ENCODE measurements around the gene SPC25. TPM values are rescaled to one million over a fixed set of nuclear protein-coding genes. Genes with fewer than 3 reads are reported as not detected.

SPC25 gene
- total RNA-seq, 1 donor from 2014 or later, result 9.1 TPM

DNA sequence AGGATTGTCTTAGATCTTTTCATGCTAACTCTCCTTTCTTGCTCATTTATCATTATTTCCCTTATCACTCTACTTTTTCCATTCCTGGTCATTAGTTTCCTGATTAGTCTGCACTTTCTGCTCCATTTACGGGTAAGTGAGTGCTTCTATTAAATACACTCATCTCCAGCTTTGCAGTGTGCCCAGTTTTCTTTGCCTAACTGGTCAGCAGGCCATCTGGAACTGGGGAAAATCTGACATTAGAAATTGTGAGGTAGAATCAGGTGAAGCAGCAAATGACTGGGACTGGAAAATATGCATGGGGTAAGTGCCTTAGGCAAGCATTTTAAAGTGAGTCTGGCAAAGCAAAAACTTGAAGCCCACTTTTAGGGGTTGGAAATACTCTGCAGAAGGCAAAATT lies 40.0 kb upstream of the SPC25 start:
- Mint-ChIP-seq H3K27ac (no peak overlapping the region), H3K9me3 (peaks cover 4% of the 10 kb centered on the region), H3K27me3 (ENCODE audit: low read depth) (no peaks in the 10 kb centered on the region), H3K4me1 (peaks cover 40% of the 10 kb centered on the region), H3K4me3 (no peak overlapping the region), H3K36me3 (no peaks in the 10 kb centered on the region)
- DNase-seq (ENCODE audit: low spot score in 2 of 2, unreplicated experiment in 2 of 2), result no peak
- TF ChIP-seq, protein P1, sequence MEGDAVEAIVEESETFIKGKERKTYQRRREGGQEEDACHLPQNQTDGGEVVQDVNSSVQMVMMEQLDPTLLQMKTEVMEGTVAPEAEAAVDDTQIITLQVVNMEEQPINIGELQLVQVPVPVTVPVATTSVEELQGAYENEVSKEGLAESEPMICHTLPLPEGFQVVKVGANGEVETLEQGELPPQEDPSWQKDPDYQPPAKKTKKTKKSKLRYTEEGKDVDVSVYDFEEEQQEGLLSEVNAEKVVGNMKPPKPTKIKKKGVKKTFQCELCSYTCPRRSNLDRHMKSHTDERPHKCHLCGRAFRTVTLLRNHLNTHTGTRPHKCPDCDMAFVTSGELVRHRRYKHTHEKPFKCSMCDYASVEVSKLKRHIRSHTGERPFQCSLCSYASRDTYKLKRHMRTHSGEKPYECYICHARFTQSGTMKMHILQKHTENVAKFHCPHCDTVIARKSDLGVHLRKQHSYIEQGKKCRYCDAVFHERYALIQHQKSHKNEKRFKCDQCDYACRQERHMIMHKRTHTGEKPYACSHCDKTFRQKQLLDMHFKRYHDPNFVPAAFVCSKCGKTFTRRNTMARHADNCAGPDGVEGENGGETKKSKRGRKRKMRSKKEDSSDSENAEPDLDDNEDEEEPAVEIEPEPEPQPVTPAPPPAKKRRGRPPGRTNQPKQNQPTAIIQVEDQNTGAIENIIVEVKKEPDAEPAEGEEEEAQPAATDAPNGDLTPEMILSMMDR (IDR thresholded peaks at IDR 0.05; ENCODE audit: unreplicated experiment), result no peak

DNA sequence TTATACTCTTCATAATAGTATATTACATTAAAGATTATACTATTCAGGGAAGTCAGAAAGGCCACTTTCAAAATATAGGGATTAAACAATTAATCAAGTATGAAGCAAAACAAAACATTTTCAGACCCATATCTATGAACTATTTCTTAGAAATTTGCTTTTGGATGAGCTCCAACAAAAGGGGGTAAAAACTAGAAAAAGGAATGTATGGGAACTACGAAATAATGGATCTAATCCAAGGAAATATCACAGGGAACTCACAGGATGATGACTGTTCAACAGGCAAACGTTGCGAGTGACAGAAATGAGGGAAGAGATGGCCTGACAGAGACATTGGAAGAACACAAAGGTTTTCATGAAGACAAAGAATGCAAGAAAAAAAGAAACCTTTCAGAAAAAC lies 38.8 kb upstream of the SPC25 start:
- TF ChIP-seq, protein P1 (IDR thresholded peaks at IDR 0.05; ENCODE audit: unreplicated experiment), result no peak
- no peak for DNase-seq (ENCODE audit: low spot score in 2 of 2, unreplicated experiment in 2 of 2)
- no peaks in the 10 kb centered on the region for H3K27me3 Mint-ChIP-seq (ENCODE audit: low read depth)
- peaks cover 4% of the 10 kb centered on the region for H3K9me3 Mint-ChIP-seq
- H3K4me3 Mint-ChIP-seq, result no peak overlapping the region
- no peaks in the 10 kb centered on the region for H3K36me3 Mint-ChIP-seq
- peaks cover 40% of the 10 kb centered on the region for H3K4me1 Mint-ChIP-seq
- H3K27ac Mint-ChIP-seq, result peak overlapping the region; percentile 18

DNA sequence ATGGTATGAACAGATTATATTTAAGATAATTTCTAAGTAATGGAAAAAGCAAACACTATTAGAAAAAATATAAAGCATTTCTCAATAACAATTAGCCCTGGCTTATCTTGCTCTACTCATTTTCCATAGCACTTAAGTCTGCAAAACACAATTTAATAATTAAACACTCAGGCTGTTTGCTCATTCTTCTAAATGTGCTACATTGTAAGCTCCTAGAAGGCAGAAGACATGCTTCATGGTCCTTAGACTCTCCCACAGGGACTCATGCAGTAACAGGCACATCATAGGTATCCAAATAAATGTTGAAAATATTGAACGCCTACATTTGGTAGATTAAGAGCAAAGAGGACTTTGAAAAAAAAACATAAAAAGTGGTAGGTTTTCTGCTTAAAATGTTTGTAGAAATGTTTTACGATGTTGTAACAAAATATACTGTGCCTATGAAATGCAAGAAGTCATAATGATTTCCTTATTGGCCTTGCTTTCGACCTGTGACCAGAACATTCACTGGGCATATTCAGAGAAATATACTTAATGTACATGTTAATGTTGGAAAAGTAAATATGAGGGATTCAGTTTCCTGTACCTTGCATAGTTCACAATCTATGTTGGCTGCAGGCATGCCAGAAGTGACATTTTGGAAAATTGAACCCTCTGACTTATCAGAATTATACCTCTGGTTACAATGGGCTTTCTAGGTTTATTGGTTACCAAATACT lies 38.0 kb upstream of the SPC25 start:
- TF ChIP-seq, protein P1 (IDR thresholded peaks at IDR 0.05; ENCODE audit: unreplicated experiment), result no peak
- no peak for DNase-seq (ENCODE audit: low spot score in 2 of 2, unreplicated experiment in 2 of 2)
- no peak overlapping the region for H3K27ac Mint-ChIP-seq
- peaks cover 4% of the 10 kb centered on the region for H3K9me3 Mint-ChIP-seq
- H3K27me3 Mint-ChIP-seq (ENCODE audit: low read depth), result no peaks in the 10 kb centered on the region
- no peaks in the 10 kb centered on the region for H3K36me3 Mint-ChIP-seq
- peaks cover 40% of the 10 kb centered on the region for H3K4me1 Mint-ChIP-seq
- H3K4me3 Mint-ChIP-seq, result no peak overlapping the region

DNA sequence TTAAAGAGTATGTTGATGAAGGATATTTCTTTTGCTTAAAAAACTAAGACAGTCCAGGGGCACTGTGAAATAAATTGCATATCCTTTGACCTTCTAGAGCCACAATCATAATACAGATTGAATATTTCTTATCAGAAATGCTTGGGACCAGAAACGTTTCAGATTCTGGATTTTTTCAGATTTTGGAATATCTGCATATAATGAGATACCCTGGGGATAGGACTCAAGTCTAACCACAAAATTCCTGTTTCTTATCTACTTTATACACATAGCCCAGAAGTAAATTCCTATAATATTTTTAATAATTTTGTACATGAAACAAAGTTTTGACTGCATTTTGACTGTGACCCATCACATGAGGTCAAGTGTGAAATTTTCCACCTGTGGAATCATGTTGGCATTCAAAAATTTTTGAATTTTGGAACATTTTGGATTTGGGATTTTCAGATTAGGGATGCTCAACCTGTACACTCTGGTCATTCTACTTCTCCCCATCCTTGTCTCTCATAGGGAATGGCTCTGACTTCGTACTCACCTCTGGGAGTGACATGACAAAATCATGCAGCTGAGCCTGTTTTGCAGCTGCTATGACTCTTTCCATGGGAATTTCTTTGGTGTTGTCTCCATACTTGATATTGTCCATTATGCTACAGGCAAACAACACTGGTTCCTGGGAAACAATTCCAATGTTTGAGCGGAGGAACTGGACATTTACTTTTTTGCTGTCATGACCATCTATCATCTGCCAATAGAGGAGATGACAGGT lies 36.6 kb upstream of the SPC25 start:
- no peak for DNase-seq (ENCODE audit: low spot score in 2 of 2, unreplicated experiment in 2 of 2)

DNA sequence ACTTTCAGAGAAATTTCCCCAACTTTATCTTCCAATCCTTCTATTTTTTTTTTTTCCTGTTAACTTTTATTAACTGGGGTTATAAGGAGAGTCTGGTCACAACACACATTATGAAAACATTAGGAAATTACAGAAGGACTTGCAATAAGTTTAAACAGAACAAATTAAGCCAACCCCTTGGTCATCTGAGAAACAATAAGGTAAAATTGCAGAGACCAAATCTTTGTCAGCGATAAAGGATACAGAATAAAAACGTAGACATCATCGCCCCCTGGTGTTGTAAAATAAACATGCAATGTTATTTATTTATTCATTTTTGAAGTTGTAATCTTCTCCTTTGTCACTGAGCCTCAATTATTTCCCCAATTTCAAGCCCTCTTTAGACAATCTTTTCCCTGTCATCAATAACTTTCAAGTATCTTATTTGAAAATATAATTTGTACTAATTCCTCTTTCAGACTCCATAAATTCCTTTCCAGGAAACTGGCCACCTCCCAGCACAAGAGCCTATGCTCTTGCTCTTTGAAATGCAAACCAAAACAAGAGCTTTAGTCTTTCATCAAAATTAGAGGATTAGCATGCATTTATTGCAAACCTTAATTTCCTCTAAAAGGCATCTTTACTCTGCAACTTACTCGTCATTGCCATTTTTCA lies 30.4 kb upstream of the SPC25 start:
- TF ChIP-seq, protein P1 (IDR thresholded peaks at IDR 0.05; ENCODE audit: unreplicated experiment), result peak; percentile 86
- peaks cover 6% of the 10 kb centered on the region for H3K9me3 Mint-ChIP-seq
- H3K36me3 Mint-ChIP-seq, result no peaks in the 10 kb centered on the region
- H3K27ac Mint-ChIP-seq, result peak overlapping the region; percentile 50
- DNase-seq (ENCODE audit: low spot score in 2 of 2, unreplicated experiment in 2 of 2), result no peak
- peaks cover 13% of the 10 kb centered on the region for H3K4me1 Mint-ChIP-seq
- H3K4me3 Mint-ChIP-seq, result no peak overlapping the region
- no peaks in the 10 kb centered on the region for H3K27me3 Mint-ChIP-seq (ENCODE audit: low read depth)

More for the DNA sequence above, 36.6 kb upstream of the SPC25 start:
- Mint-ChIP-seq H3K27ac (no peak overlapping the region), H3K4me3 (no peak overlapping the region), H3K9me3 (no peaks in the 10 kb centered on the region), H3K4me1 (peaks cover 40% of the 10 kb centered on the region), H3K27me3 (ENCODE audit: low read depth) (no peaks in the 10 kb centered on the region), H3K36me3 (no peaks in the 10 kb centered on the region)
- TF ChIP-seq, protein P1 (IDR thresholded peaks at IDR 0.05; ENCODE audit: unreplicated experiment), result no peak
